Fibroblast of upper back skin (primary cell): Measurements from ENCODE around the gene TMEM132E.
"Not testable (repeated sequence)": the region's sequence is repeated elsewhere in the genome, so short reads cannot be mapped to it uniquely, and the experiment has no call there.

ENCODE experiments used
- DNase-seq: peaks from one replicate; pipeline ENCODE4 v3.0.0-alpha.2; 2013

The TMEM132E gene

GRCh38 chr17:34579017-34579946 lies at the start of gene TMEM132E:
Gene TMEM132E, plus strand, starts transcription at chr17:34579582. Its CDS starts 1,495 bp downstream, at chr17:34581077.
- peak; percentile 7 for DNase-seq

GRCh38 chr17:34530918-34531317 lies 48.5 kb upstream of the TMEM132E start:
- no peak for DNase-seq

GRCh38 chr17:34532281-34533065 lies 46.9 kb upstream of the TMEM132E start:
- no peak for DNase-seq

GRCh38 chr17:34533806-34534527 lies 45.4 kb upstream of the TMEM132E start:
- no peak for DNase-seq

GRCh38 chr17:34537445-34537844 lies 41.9 kb upstream of the TMEM132E start:
- no peak for DNase-seq

- DNase-seq: not testable (repeated sequence)
Observed at GRCh38 chr17:34538582-34538981, 40.8 kb upstream of the TMEM132E start.

GRCh38 chr17:34539881-34540280 lies 39.5 kb upstream of the TMEM132E start:
- no peak for DNase-seq

GRCh38 chr17:34542700-34543336 lies 36.6 kb upstream of the TMEM132E start:
- DNase-seq: no peak

- no peak for DNase-seq
Observed at GRCh38 chr17:34547453-34548063, 31.8 kb upstream of the TMEM132E start.

GRCh38 chr17:34549966-34550365 lies 29.4 kb upstream of the TMEM132E start:
- DNase-seq: no peak

- DNase-seq: no peak
Observed at GRCh38 chr17:34553907-34554306, 25.5 kb upstream of the TMEM132E start.

- DNase-seq: peak; percentile 20
Observed at GRCh38 chr17:34556384-34556783, 23.0 kb upstream of the TMEM132E start.

GRCh38 chr17:34556931-34557330 lies 22.5 kb upstream of the TMEM132E start:
- DNase-seq: no peak

- no peak for DNase-seq
Observed at GRCh38 chr17:34561328-34561727, 18.1 kb upstream of the TMEM132E start.

GRCh38 chr17:34562387-34562786 lies 17.0 kb upstream of the TMEM132E start:
- no peak for DNase-seq

GRCh38 chr17:34565713-34566112 lies 13.7 kb upstream of the TMEM132E start:
- DNase-seq: no peak

- no peak for DNase-seq
Observed at GRCh38 chr17:34566201-34566600, 13.2 kb upstream of the TMEM132E start.

GRCh38 chr17:34566873-34567272 lies 12.5 kb upstream of the TMEM132E start:
- DNase-seq: no peak

GRCh38 chr17:34567691-34568465 lies 11.5 kb upstream of the TMEM132E start:
- peak; percentile 38 for DNase-seq

GRCh38 chr17:34568953-34569352 lies 10.4 kb upstream of the TMEM132E start:
- no peak for DNase-seq

GRCh38 chr17:34569591-34569990 lies 9.8 kb upstream of the TMEM132E start:
- no peak for DNase-seq
